ENCODE results near the gene TMPRSS11E. TPM values are rescaled to one million over a fixed set of nuclear protein-coding genes. Genes with fewer than 3 reads are reported as not detected.

TMPRSS11E gene
- total RNA-seq, 4 donors from 2014 or later = not detected

Other genes with a start within 250 kb of the TMPRSS11E start
- not detected for gene TMPRSS11B, start 201.8 kb upstream of the TMPRSS11E start, total RNA-seq
- 10 to 100 TPM; 28.0 to 73.1 (median 34.9) TPM for gene YTHDC1, start 97.4 kb upstream of the TMPRSS11E start, total RNA-seq
- gene UGT2B17, start 128.9 kb downstream of the TMPRSS11E start, total RNA-seq = 1 to 10 TPM in 1 of 4 donors, not detected in 3; 1.9 TPM
- under 1 TPM in 2 of 4 donors, not detected in 2; 0.16 to 0.19 TPM for gene UGT2B15, start 223.2 kb downstream of the TMPRSS11E start, total RNA-seq

Data from gastrocnemius medialis (tissue), 4 donors.